ENCODE results near the gene LRRC1.

LRRC1 gene

GRCh38 chr6:53851561-53851960 lies 56.8 kb downstream of the LRRC1 start:
- DNase-seq: no peak

- DNase-seq: no peak
These were observed 58.0 kb downstream of the LRRC1 start for GRCh38 chr6:53852805-53853204.

- no peak for DNase-seq
These were observed 60.2 kb downstream of the LRRC1 start for GRCh38 chr6:53854843-53855567.

GRCh38 chr6:53855940-53856339 lies 61.1 kb downstream of the LRRC1 start:
- no peak for DNase-seq

GRCh38 chr6:53857318-53858094 lies 62.7 kb downstream of the LRRC1 start:
- no peak for DNase-seq

GRCh38 chr6:53858196-53858595 lies 63.4 kb downstream of the LRRC1 start:
- no peak for DNase-seq

- DNase-seq: no peak
These were observed 64.1 kb downstream of the LRRC1 start for GRCh38 chr6:53858913-53859312.

- no peak for DNase-seq
These were observed 65.7 kb downstream of the LRRC1 start for GRCh38 chr6:53860511-53860910.

- no peak for DNase-seq
These were observed 66.7 kb downstream of the LRRC1 start for GRCh38 chr6:53861518-53861917.

- no peak for DNase-seq
These were observed 68.1 kb downstream of the LRRC1 start for GRCh38 chr6:53862662-53863462.

- no peak for DNase-seq
These were observed 70.0 kb downstream of the LRRC1 start for GRCh38 chr6:53864781-53865180.

- DNase-seq: no peak
These were observed 71.4 kb downstream of the LRRC1 start for GRCh38 chr6:53866226-53866625.

- DNase-seq: no peak
These were observed 73.8 kb downstream of the LRRC1 start for GRCh38 chr6:53868626-53869025.

GRCh38 chr6:53869964-53870363 lies 75.2 kb downstream of the LRRC1 start:
- DNase-seq: no peak

- no peak for DNase-seq
These were observed 79.1 kb downstream of the LRRC1 start for GRCh38 chr6:53873922-53874321.

- no peak for DNase-seq
These were observed 80.2 kb downstream of the LRRC1 start for GRCh38 chr6:53874964-53875363.

GRCh38 chr6:53877151-53877550 lies 82.3 kb downstream of the LRRC1 start:
- DNase-seq: no peak

- no peak for DNase-seq
These were observed 84.0 kb downstream of the LRRC1 start for GRCh38 chr6:53878808-53879207.

GRCh38 chr6:53879608-53880007 lies 84.8 kb downstream of the LRRC1 start:
- DNase-seq: no peak

- DNase-seq: no peak
These were observed 92.5 kb downstream of the LRRC1 start for GRCh38 chr6:53887316-53887715.

GRCh38 chr6:53888931-53889330 lies 94.1 kb downstream of the LRRC1 start:
- DNase-seq: no peak

GRCh38 chr6:53889365-53889764 lies 94.6 kb downstream of the LRRC1 start:
- no peak for DNase-seq

- no peak for DNase-seq
These were observed 97.9 kb downstream of the LRRC1 start for GRCh38 chr6:53892707-53893106.

- peak; percentile 98 for DNase-seq
These were observed 99.3 kb downstream of the LRRC1 start for GRCh38 chr6:53894091-53894490.

Data from NCI-H510A treated with DMSO at 0.1 percent for 48 hours (cell line).